ENCODE data around the gene ATF7IP2. TPM values are rescaled to one million over a fixed set of nuclear protein-coding genes. Genes with fewer than 3 reads are reported as not detected.

ATF7IP2 gene
- total RNA-seq, 6 donors from 2014 or later: 4.2 to 13.6 (median 10.2) TPM

GRCh38 chr16:10480151-10480550 is 94.3 kb downstream of the ATF7IP2 start:
- TF ChIP-seq, protein P1, sequence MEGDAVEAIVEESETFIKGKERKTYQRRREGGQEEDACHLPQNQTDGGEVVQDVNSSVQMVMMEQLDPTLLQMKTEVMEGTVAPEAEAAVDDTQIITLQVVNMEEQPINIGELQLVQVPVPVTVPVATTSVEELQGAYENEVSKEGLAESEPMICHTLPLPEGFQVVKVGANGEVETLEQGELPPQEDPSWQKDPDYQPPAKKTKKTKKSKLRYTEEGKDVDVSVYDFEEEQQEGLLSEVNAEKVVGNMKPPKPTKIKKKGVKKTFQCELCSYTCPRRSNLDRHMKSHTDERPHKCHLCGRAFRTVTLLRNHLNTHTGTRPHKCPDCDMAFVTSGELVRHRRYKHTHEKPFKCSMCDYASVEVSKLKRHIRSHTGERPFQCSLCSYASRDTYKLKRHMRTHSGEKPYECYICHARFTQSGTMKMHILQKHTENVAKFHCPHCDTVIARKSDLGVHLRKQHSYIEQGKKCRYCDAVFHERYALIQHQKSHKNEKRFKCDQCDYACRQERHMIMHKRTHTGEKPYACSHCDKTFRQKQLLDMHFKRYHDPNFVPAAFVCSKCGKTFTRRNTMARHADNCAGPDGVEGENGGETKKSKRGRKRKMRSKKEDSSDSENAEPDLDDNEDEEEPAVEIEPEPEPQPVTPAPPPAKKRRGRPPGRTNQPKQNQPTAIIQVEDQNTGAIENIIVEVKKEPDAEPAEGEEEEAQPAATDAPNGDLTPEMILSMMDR (IDR thresholded peaks at IDR 0.05): no peak
- TF ChIP-seq POLR2AphosphoS5 (IDR thresholded peaks at IDR 0.05) (no peak), EP300 (IDR thresholded peaks at IDR 0.05) (no peak), POLR2A (IDR thresholded peaks at IDR 0.05) (no peak)
- Histone ChIP-seq H3K9me3 (no peaks in the 10 kb centered on the region), H3K4me3 (no peak overlapping the region), H3K4me1 (no peaks in the 10 kb centered on the region), H3K36me3 (peaks cover 0 to 38% (median 11%) of the 10 kb centered on the region in 4 donors), H3K27ac (no peak overlapping the region), H3K27me3 (no peaks in the 10 kb centered on the region)
- DNase-seq (no peak), ATAC-seq (ENCODE audit: low FRiP score in 2 of 2) (no peak)
- WGBS, 2 donors: 93 to 100% methylated on average over 1 to 2 of the region's 2 CpGs

DNA sequence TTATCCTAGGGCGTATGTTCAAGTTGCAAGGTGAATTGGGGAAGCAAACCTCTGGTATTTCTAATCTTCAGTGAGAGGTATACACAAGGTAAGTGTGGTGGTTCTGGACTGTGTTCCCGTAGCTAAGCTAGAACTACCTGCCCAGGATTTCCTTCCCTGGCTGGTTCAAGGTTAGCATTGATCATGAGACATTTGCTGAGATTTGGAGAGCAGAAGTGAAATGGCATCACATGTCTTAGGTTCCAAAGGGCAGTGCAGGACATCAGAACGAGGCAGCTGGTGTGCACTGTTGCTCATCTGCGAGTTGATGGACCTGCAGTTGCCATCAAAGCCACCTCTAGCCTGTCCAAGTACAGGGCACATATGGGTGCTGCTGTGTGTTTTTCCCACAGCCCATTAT is 99.3 kb downstream of the ATF7IP2 start:
- Histone ChIP-seq H3K27ac (no peak overlapping the region), H3K4me1 (no peaks in the 10 kb centered on the region), H3K9me3 (peaks cover 0 to 7% (median 0%) of the 10 kb centered on the region in 4 donors), H3K27me3 (no peaks in the 10 kb centered on the region), H3K4me3 (no peak overlapping the region), H3K36me3 (peaks cover 0 to 47% (median 10%) of the 10 kb centered on the region in 4 donors)
- TF ChIP-seq EP300 (IDR thresholded peaks at IDR 0.05): no peak
- ATAC-seq (ENCODE audit: low FRiP score in 2 of 2) (no peak), DNase-seq (no peak)
- 93 to 100% methylated on average over 4 of the region's 4 CpGs for WGBS, 2 donors

DNA sequence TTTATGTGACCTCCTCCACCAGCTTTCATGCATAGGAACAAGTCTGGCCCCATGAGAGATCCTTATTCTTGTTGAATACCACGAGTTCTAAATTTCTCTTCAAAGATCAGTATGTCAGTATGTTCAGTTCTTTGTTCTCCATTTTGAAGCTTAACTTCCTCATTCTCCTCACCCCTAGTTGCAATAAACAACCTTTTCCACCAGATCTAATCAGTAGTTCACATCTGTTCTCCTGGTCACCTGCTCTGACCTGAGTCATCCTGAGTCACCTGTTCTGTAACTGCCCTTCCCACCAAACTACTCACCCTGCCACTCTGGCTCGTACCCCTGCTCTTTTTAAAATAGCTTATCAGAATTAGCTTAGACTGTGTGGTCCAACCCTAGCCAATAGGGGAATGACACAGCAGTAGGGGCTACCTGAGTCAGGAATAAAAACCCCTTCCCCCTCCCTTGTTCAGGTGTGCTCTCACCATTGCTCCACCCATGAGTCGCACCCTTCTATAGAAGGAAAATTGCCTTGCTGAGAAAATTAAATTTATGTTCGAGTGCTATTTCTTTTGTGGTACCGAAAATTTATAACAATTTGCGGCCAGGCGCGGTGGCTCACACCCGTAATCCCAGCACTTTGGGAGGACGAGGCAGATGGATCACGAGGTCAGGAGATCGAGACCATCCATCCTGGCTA is 100.0 kb downstream of the ATF7IP2 start:
- no peak overlapping the region for H3K27ac ChIP-seq
- no peak overlapping the region for H3K4me3 ChIP-seq
- H3K27me3 ChIP-seq: no peaks in the 10 kb centered on the region
- H3K4me1 ChIP-seq: no peaks in the 10 kb centered on the region
- ATAC-seq (ENCODE audit: low FRiP score in 2 of 2) (no peak), DNase-seq (no peak)
- TF ChIP-seq EP300 (IDR thresholded peaks at IDR 0.05): no peak
- no peak for TF ChIP-seq POLR2AphosphoS5 (IDR thresholded peaks at IDR 0.05)
- TF ChIP-seq, protein P1 (IDR thresholded peaks at IDR 0.05): no peak
- H3K9me3 ChIP-seq: peaks cover 0 to 7% (median 0%) of the 10 kb centered on the region in 4 donors
- 92 to 95% methylated on average over 12 of the region's 12 CpGs for WGBS, 2 donors
- peaks cover 0 to 47% (median 10%) of the 10 kb centered on the region in 4 donors for H3K36me3 ChIP-seq

- no peaks in the 10 kb centered on the region for H3K27me3 ChIP-seq
- peaks cover 0 to 25% (median 4%) of the 10 kb centered on the region in 4 donors for H3K36me3 ChIP-seq
- H3K4me3 ChIP-seq: no peak overlapping the region
- H3K4me1 ChIP-seq: no peaks in the 10 kb centered on the region
- H3K27ac ChIP-seq: no peak overlapping the region
- no peak for TF ChIP-seq POLR2A (IDR thresholded peaks at IDR 0.05)
- TF ChIP-seq, protein P1 (IDR thresholded peaks at IDR 0.05): no peak
- TF ChIP-seq POLR2AphosphoS5 (IDR thresholded peaks at IDR 0.05): no peak
- no peak for TF ChIP-seq EP300 (IDR thresholded peaks at IDR 0.05)
- ATAC-seq (ENCODE audit: low FRiP score in 2 of 2) (no peak), DNase-seq (no peak)
- peaks cover 0 to 15% (median 7%) of the 10 kb centered on the region in 4 donors for H3K9me3 ChIP-seq
- WGBS, 2 donors: 53 to 70% methylated on average over 1 of the region's 1 CpG
These were observed 104.3 kb downstream of the ATF7IP2 start for GRCh38 chr16:10490141-10490540.

DNA sequence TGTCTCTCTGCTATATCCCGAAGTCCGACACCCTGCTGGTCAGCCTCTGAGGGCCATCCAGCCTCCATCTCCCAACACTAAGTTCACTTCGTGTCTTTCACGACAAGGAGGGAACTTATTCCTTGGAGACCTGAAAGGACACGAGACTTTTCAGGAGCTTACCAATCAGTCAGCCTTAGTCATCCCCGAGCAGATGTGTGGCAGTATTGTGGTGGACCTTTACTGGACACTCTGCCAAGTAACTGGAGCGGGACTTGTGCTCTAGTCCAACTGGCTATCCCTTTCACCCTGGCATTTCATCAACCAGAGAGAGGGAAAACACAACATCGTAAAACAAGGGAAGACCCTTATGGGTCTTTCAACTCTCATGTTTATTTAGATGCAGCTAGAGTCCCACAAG is 107.4 kb downstream of the ATF7IP2 start:
- WGBS, 2 donors: 89 to 94% methylated on average over 8 of the region's 8 CpGs
- H3K27me3 ChIP-seq: no peaks in the 10 kb centered on the region
- H3K4me1 ChIP-seq: no peaks in the 10 kb centered on the region
- H3K36me3 ChIP-seq: peaks cover 0 to 31% (median 3%) of the 10 kb centered on the region in 4 donors
- no peak for ATAC-seq (ENCODE audit: low FRiP score in 2 of 2)
- H3K27ac ChIP-seq: no peak overlapping the region
- no peak for DNase-seq
- H3K4me3 ChIP-seq: no peak overlapping the region
- peaks cover 0 to 14% (median 10%) of the 10 kb centered on the region in 4 donors for H3K9me3 ChIP-seq
- no peak for TF ChIP-seq EP300 (IDR thresholded peaks at IDR 0.05)
- TF ChIP-seq, protein P1 (IDR thresholded peaks at IDR 0.05): no peak
- no peak for TF ChIP-seq POLR2AphosphoS5 (IDR thresholded peaks at IDR 0.05)
- no peak for TF ChIP-seq POLR2A (IDR thresholded peaks at IDR 0.05)
